CD14-positive monocyte (primary cell): ENCODE results near the gene STK32C. TPM values are rescaled to one million over a fixed set of nuclear protein-coding genes. Genes with fewer than 3 reads are reported as not detected.

Experiments used
- DNase-seq, 3 donors: peaks; one replicate each; pipeline ENCODE4 v3.0.0-alpha.2; 2011 to 2022
- H2AFZ ChIP-seq: 2 replicates; pipeline ENCODE4 v1.6.0; 2012; ENCODE audit warnings: mild to moderate bottlenecking, low read depth, low read length, inconsistent platforms; ENCODE audit not compliant: insufficient read depth, poor library complexity, severe bottlenecking
- H3K27ac ChIP-seq, 2 donors: 1 replicate in 1 of 2; 2 replicates in 1 of 2; pipeline ENCODE4 v1.5.1; 2012 to 2013; ENCODE audit warnings: low read length in 2 of 2, control low read depth in 1 of 2, inconsistent platforms in 1 of 2, low read depth in 1 of 2, mild to moderate bottlenecking in 1 of 2
- H3K27me3 ChIP-seq, 2 donors: one replicate each; pipeline versions ENCODE4 v1.6.0 to v1.6.1; 2011 to 2013; ENCODE audit warnings: low read length in 2 of 2; ENCODE audit not compliant: control insufficient read depth in 2 of 2, insufficient read depth in 2 of 2
- H3K36me3 ChIP-seq, 2 donors: replicated peaks in 1 of 2; 1 replicate in 1 of 2; 2 replicates in 1 of 2; pipeline versions ENCODE4 v1.5.1 to v1.6.1; 2012 to 2013; ENCODE audit warnings: low read length in 2 of 2, control low read depth in 1 of 2, inconsistent platforms in 1 of 2, mild to moderate bottlenecking in 1 of 2; ENCODE audit not compliant: insufficient read depth in 2 of 2, control insufficient read depth in 1 of 2
- H3K4me1 ChIP-seq, 2 donors: 1 replicate in 1 of 2; 2 replicates in 1 of 2; pipeline versions ENCODE4 v1.5.1 to v1.6.1; 2012 to 2013; ENCODE audit warnings: low read length in 2 of 2, control low read depth in 1 of 2, inconsistent platforms in 1 of 2, mild to moderate bottlenecking in 1 of 2, moderate library complexity in 1 of 2; ENCODE audit not compliant: insufficient read depth in 2 of 2, control insufficient read depth in 1 of 2
- H3K4me2 ChIP-seq: replicated peaks from 2 replicates; pipeline ENCODE3; 2012; ENCODE audit warnings: low read length, moderate library complexity, mild to moderate bottlenecking; ENCODE audit not compliant: poor library complexity, severe bottlenecking; ENCODE audit errors: extremely low read depth
- H3K4me3 ChIP-seq, 3 experiments: fragments of 200-600 bp in 1 of 3; sonication (generic) in 1 of 3; replicated peaks in 1 of 3; 1 replicate in 2 of 3; 2 replicates in 1 of 3; pipeline ENCODE4 v1.5.1; 2011 to 2013; ENCODE audit warnings: low read length in 3 of 3, mild to moderate bottlenecking in 3 of 3, control low read depth in 2 of 3, low read depth in 2 of 3, inconsistent platforms in 1 of 3, moderate library complexity in 1 of 3
- H3K79me2 ChIP-seq: 2 replicates; pipeline ENCODE4 v1.6.0; 2012; ENCODE audit warnings: mild to moderate bottlenecking, control low read depth, inconsistent platforms, low read length, moderate library complexity; ENCODE audit not compliant: insufficient read depth
- H3K9ac ChIP-seq: 2 replicates; pipeline ENCODE4 v1.6.0; 2017; ENCODE audit warnings: low read length, mild to moderate bottlenecking; ENCODE audit not compliant: insufficient read depth, poor library complexity, severe bottlenecking
- H3K9me3 ChIP-seq, 2 donors: replicated peaks in 1 of 2; 1 replicate in 1 of 2; 2 replicates in 1 of 2; pipeline versions ENCODE4 v1.5.1 to v1.6.1; 2012 to 2013; ENCODE audit warnings: low read length in 2 of 2, control low read depth in 1 of 2; ENCODE audit not compliant: control insufficient read depth in 1 of 2, insufficient read depth in 1 of 2
- H4K20me1 ChIP-seq: 2 replicates; pipeline ENCODE4 v1.6.0; 2012; ENCODE audit warnings: mild to moderate bottlenecking, low read length, control low read depth, moderate library complexity; ENCODE audit not compliant: insufficient read depth
- H3K27ac Mint-ChIP-seq, 7 donors: one replicate each; pipeline ENCODE4 v1.8.0; 2020; ENCODE audit warnings: mild to moderate bottlenecking in 7 of 7, mixed read lengths in 7 of 7, moderate library complexity in 6 of 7, inconsistent platforms in 2 of 7
- H3K27me3 Mint-ChIP-seq, 3 donors: one replicate each; pipeline ENCODE4 v1.8.0; 2021 to 2022; ENCODE audit warnings: low read depth in 3 of 3, mild to moderate bottlenecking in 3 of 3, mixed read lengths in 3 of 3, moderate library complexity in 3 of 3, inconsistent platforms in 1 of 3
- H3K36me3 Mint-ChIP-seq, 2 donors: one replicate each; pipeline ENCODE4 v1.8.0; 2020; ENCODE audit warnings: mixed read lengths in 2 of 2, inconsistent platforms in 1 of 2, mild to moderate bottlenecking in 1 of 2
- H3K4me1 Mint-ChIP-seq: one replicate; pipeline ENCODE4 v1.8.0; 2020; ENCODE audit warnings: mild to moderate bottlenecking, mixed read lengths
- H3K4me3 Mint-ChIP-seq, 2 donors: one replicate each; pipeline ENCODE4 v1.8.0; 2020; ENCODE audit warnings: mild to moderate bottlenecking in 2 of 2, mixed read lengths in 2 of 2, moderate library complexity in 1 of 2
- H3K9me3 Mint-ChIP-seq, 7 donors: one replicate each; pipeline ENCODE4 v1.8.0; 2020 to 2022; ENCODE audit warnings: mixed read lengths in 7 of 7, mild to moderate bottlenecking in 6 of 7, moderate library complexity in 6 of 7, inconsistent platforms in 2 of 7
- CTCF ChIP-seq: fragments of 200-600 bp; IDR thresholded peaks from one replicate; pipeline ENCODE4 v1.8.0; 2022; ENCODE audit warnings: antibody characterized with exemption, mild to moderate bottlenecking
- WGBS: methylation state at CpG from one replicate; pipeline ENCODE4 v1.1.5; 2013; ENCODE audit warnings: missing lambda C conversion rate; ENCODE audit not compliant: insufficient coverage; 5-methylcytosine and 5-hydroxymethylcytosine counted together
- intact Hi-C, 2 donors: fragments of 100-400 bp; cut with micrococcal nuclease; formaldehyde crosslinking; loops; one replicate each; pipeline versions ENCODE4 v1.15.0 to v1.15.1; 2023
- polyA plus RNA-seq, 3 donors: library from polyadenylated mRNA; depleted of rRNA in 1 of 3; unstranded in 2 of 3; stranded (reverse) in 1 of 3; fragments of 300-500 nt in 2 of 3; fragments of >200 nt in 1 of 3; fragmentation: Illumina TruSeq in 2 of 3; gene quantifications; 1 replicate in 2 of 3; 2 replicates in 1 of 3; pipeline ENCODE4 v1.2.3, GENCODE V29; 2012 to 2021

STK32C gene
- polyA plus RNA-seq, 3 donors = 13.6 to 22.8 (median 18.4) TPM

GRCh38 chr10:132246296-132246695 is 61.5 kb downstream of the STK32C start:
- Mint-ChIP-seq H3K27me3 (peaks cover 0 to 8% (median 4%) of the 10 kb centered on the region in 3 donors), H3K27ac (no peak overlapping the region), H3K4me3 (no peak overlapping the region), H3K4me1 (peaks cover 12% of the 10 kb centered on the region), H3K9me3 (peaks cover 0 to 2% (median 0%) of the 10 kb centered on the region in 7 donors), H3K36me3 (peaks cover 7 to 10% of the 10 kb centered on the region in 2 donors)
- no peak for DNase-seq
- Histone ChIP-seq H2AFZ (no peak overlapping the region), H3K4me1 (peaks cover 9 to 18% of the 10 kb centered on the region in 2 donors), H3K79me2 (no peaks in the 10 kb centered on the region), H4K20me1 (peaks cover 22% of the 10 kb centered on the region), H3K36me3 (no peaks in the 10 kb centered on the region), H3K9ac (no peak overlapping the region), H3K9me3 (no peaks in the 10 kb centered on the region), H3K4me2 (no peak overlapping the region), H3K27ac (no peak overlapping the region), H3K27me3 (no peaks in the 10 kb centered on the region), H3K4me3 (no peak overlapping the region)
- 95% methylated on average over 11 of the region's 13 CpGs for WGBS
- TF ChIP-seq CTCF = no peak
- intact Hi-C loops = no loop called here

- intact Hi-C loops = no loop called here
- no peak for TF ChIP-seq CTCF
- H3K27ac Mint-ChIP-seq = no peak overlapping the region
- H2AFZ ChIP-seq = no peak overlapping the region
- H3K36me3 Mint-ChIP-seq = peaks cover 7 to 10% of the 10 kb centered on the region in 2 donors
- H3K9me3 Mint-ChIP-seq = peaks cover 0 to 2% (median 0%) of the 10 kb centered on the region in 7 donors
- H3K9ac ChIP-seq = no peak overlapping the region
- peaks cover 9 to 18% of the 10 kb centered on the region in 2 donors for H3K4me1 ChIP-seq
- no peak overlapping the region for H3K27ac ChIP-seq
- no peak for DNase-seq
- peaks cover 22% of the 10 kb centered on the region for H4K20me1 ChIP-seq
- H3K4me3 Mint-ChIP-seq = no peak overlapping the region
- H3K79me2 ChIP-seq = no peaks in the 10 kb centered on the region
- no peak overlapping the region for H3K4me2 ChIP-seq
- H3K9me3 ChIP-seq = no peaks in the 10 kb centered on the region
- H3K27me3 Mint-ChIP-seq = peaks cover 0 to 8% (median 4%) of the 10 kb centered on the region in 3 donors
- 98% methylated on average over 8 of the region's 14 CpGs for WGBS
- no peaks in the 10 kb centered on the region for H3K27me3 ChIP-seq
- H3K36me3 ChIP-seq = no peaks in the 10 kb centered on the region
- peaks cover 12% of the 10 kb centered on the region for H3K4me1 Mint-ChIP-seq
- H3K4me3 ChIP-seq = no peak overlapping the region
Measured at GRCh38 chr10:132245056-132245455, 62.7 kb downstream of the STK32C start.
